ENCODE measurements around the gene RASSF1. TPM values are rescaled to one million over a fixed set of nuclear protein-coding genes. Genes with fewer than 3 reads are reported as not detected.

The RASSF1 gene
- total and polyA plus RNA-seq, 10 of the 15 experiments (the other 5 are each of a cell fraction or from before 2014, with no cell fraction given) = 4.4 to 59.6 (median 37.2) TPM

DNA sequence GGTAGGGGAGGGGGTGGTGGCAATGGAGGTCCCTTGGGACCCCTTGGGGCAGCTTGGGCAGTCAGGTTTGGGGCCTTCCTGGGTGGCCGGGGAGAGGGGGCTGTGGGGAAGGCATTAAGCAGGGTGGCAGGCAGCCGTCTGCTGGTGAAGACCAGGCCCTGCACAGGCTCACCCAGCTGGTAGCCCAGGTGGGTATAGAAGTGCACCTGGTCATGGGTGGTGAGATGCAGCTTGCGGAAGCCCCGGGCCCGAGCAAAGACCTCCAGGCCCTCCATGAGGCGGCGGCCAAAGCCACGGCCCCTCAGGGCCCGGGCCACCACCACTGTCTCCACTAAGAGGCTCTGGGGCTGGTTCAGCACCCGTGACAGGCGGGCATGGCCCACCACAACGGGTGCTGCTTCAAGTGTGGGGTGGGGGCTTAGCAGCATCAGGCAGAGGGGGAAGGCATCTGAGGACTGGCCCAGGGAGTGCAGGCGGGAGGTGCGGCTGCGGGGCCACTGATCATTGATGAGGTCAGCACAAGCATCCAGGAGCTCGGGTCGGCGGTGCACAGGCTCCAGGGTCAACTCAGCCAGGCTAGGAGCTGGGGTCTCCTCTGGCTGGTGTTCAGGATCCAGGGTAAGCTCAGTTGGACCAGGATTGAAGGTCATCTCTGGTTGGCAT lies 43.8 kb downstream of the RASSF1 start (continued):
- TF ChIP-seq, protein P1, sequence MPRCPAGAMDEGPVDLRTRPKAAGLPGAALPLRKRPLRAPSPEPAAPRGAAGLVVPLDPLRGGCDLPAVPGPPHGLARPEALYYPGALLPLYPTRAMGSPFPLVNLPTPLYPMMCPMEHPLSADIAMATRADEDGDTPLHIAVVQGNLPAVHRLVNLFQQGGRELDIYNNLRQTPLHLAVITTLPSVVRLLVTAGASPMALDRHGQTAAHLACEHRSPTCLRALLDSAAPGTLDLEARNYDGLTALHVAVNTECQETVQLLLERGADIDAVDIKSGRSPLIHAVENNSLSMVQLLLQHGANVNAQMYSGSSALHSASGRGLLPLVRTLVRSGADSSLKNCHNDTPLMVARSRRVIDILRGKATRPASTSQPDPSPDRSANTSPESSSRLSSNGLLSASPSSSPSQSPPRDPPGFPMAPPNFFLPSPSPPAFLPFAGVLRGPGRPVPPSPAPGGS (IDR thresholded peaks at IDR 0.05; ENCODE audit: borderline replicate concordance, insufficient read depth, low read depth, low read length, poor library complexity, severe bottlenecking) = no peak
- no peak for TF ChIP-seq MEF2A (IDR thresholded peaks at IDR 0.05; ENCODE audit: insufficient read depth, low read depth, low read length)
- no peak for TF ChIP-seq CHD1 (IDR thresholded peaks at IDR 0.05; ENCODE audit: low read depth, low read length)

- H3K27me3 ChIP-seq (replicated peaks in 1 of 2; ENCODE audit: control insufficient read depth in 2 of 2, insufficient read depth in 2 of 2, low read length in 1 of 2) = no peaks in the 10 kb centered on the region
- ChIA-PET CTCF (interaction anchor here (0.6 kb wide), 1 partner anchor 69 kb away, joined by 3 read pairs; no protein-coding TSS in a partner anchor), POLR2A (interaction anchor here (1.1 kb wide), 1 partner anchor 42 kb away, joined by 3 read pairs; no protein-coding TSS in a partner anchor), RAD21 (ENCODE audit: unreplicated experiment) (no interaction called here), SMC1A (ENCODE audit: uncharacterized antibody, unreplicated experiment) (no interaction called here)
- H4K20me1 ChIP-seq (ENCODE audit: control insufficient read depth, insufficient read depth) = no peaks in the 10 kb centered on the region
- no peak overlapping the region for H3K4me2 ChIP-seq (ENCODE audit: control insufficient read depth, insufficient read depth)
- H3K79me2 ChIP-seq (ENCODE audit: control insufficient read depth, insufficient read depth, low read length) = peaks cover 15% of the 10 kb centered on the region
- no peak overlapping the region for H3K27ac ChIP-seq (ENCODE audit: control insufficient read depth, insufficient read depth)
- DNase-seq (ENCODE audit: low read depth, low spot score) (no peak), FAIRE-seq (no peak), ATAC-seq (no peak)
- H2AFZ ChIP-seq (ENCODE audit: control insufficient read depth, low read depth, low read length) = no peak overlapping the region
- intact Hi-C loops (cut with micrococcal nuclease; ENCODE audit: unreplicated experiment) (loop anchor here (5.0 kb wide), 1 partner anchor 42 kb away; no protein-coding TSS in a partner anchor), in situ Hi-C loops (cut with MboI) (no loop called here)
- WGBS (ENCODE audit: insufficient coverage, insufficient replicate concordance, low lambda C conversion rate, missing lambda C conversion rate) = 72% methylated on average over 8 of the region's 8 CpGs
- no peaks in the 10 kb centered on the region for H3K9me3 ChIP-seq (replicated peaks; ENCODE audit: control insufficient read depth, insufficient read depth, low read length)
- H3K9ac ChIP-seq (ENCODE audit: control insufficient read depth, insufficient read depth, low read length) = no peak overlapping the region
- TF ChIP-seq, protein P2, sequence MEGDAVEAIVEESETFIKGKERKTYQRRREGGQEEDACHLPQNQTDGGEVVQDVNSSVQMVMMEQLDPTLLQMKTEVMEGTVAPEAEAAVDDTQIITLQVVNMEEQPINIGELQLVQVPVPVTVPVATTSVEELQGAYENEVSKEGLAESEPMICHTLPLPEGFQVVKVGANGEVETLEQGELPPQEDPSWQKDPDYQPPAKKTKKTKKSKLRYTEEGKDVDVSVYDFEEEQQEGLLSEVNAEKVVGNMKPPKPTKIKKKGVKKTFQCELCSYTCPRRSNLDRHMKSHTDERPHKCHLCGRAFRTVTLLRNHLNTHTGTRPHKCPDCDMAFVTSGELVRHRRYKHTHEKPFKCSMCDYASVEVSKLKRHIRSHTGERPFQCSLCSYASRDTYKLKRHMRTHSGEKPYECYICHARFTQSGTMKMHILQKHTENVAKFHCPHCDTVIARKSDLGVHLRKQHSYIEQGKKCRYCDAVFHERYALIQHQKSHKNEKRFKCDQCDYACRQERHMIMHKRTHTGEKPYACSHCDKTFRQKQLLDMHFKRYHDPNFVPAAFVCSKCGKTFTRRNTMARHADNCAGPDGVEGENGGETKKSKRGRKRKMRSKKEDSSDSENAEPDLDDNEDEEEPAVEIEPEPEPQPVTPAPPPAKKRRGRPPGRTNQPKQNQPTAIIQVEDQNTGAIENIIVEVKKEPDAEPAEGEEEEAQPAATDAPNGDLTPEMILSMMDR (IDR thresholded peaks at IDR 0.05 in 2 of 3, conservative IDR thresholded peaks at IDR 0.05 in 1 of 3; ENCODE audit: control insufficient read depth in 2 of 3, extremely low read depth in 1 of 3, insufficient read depth in 1 of 3, low read depth in 3 of 3, low read length in 3 of 3) = no peak
- TF ChIP-seq CEBPB (IDR thresholded peaks at IDR 0.05; ENCODE audit: borderline replicate concordance in 1 of 2, low read depth in 2 of 2, low read length in 2 of 2) (no peak), ZNF207 (IDR thresholded peaks at IDR 0.05; ENCODE audit: borderline replicate concordance) (no peak), CHD1 (IDR thresholded peaks at IDR 0.05; ENCODE audit: low read depth, low read length) (no peak)
- TF ChIP-seq, protein P3, sequence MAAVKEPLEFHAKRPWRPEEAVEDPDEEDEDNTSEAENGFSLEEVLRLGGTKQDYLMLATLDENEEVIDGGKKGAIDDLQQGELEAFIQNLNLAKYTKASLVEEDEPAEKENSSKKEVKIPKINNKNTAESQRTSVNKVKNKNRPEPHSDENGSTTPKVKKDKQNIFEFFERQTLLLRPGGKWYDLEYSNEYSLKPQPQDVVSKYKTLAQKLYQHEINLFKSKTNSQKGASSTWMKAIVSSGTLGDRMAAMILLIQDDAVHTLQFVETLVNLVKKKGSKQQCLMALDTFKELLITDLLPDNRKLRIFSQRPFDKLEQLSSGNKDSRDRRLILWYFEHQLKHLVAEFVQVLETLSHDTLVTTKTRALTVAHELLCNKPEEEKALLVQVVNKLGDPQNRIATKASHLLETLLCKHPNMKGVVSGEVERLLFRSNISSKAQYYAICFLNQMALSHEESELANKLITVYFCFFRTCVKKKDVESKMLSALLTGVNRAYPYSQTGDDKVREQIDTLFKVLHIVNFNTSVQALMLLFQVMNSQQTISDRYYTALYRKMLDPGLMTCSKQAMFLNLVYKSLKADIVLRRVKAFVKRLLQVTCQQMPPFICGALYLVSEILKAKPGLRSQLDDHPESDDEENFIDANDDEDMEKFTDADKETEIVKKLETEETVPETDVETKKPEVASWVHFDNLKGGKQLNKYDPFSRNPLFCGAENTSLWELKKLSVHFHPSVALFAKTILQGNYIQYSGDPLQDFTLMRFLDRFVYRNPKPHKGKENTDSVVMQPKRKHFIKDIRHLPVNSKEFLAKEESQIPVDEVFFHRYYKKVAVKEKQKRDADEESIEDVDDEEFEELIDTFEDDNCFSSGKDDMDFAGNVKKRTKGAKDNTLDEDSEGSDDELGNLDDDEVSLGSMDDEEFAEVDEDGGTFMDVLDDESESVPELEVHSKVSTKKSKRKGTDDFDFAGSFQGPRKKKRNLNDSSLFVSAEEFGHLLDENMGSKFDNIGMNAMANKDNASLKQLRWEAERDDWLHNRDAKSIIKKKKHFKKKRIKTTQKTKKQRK (IDR thresholded peaks at IDR 0.05; ENCODE audit: low read depth, low read length) = no peak
- H3K4me3 ChIP-seq = no peak overlapping the region
- BruUV-seq (replicated peaks) = no TSS peak
- no peaks in the 10 kb centered on the region for H3K36me3 ChIP-seq (ENCODE audit: control insufficient read depth in 2 of 2, insufficient read depth in 2 of 2, low read length in 1 of 2)
- peaks cover 4% of the 10 kb centered on the region for H3K4me1 ChIP-seq (ENCODE audit: control insufficient read depth, insufficient read depth, low read length)
Observed at GRCh38 chr3:50295553-50296431, 44.8 kb downstream of the RASSF1 start.

Data from GM12878 (cell line).